ENCODE results near the gene AK6.
A peak's percentile ranks its signal among the peaks of the same experiment; 100 is the strongest.
"Not testable (repeated sequence)": the region's sequence is repeated elsewhere in the genome, so short reads cannot be mapped to it uniquely, and the experiment has no call there.

The AK6 gene

DNA sequence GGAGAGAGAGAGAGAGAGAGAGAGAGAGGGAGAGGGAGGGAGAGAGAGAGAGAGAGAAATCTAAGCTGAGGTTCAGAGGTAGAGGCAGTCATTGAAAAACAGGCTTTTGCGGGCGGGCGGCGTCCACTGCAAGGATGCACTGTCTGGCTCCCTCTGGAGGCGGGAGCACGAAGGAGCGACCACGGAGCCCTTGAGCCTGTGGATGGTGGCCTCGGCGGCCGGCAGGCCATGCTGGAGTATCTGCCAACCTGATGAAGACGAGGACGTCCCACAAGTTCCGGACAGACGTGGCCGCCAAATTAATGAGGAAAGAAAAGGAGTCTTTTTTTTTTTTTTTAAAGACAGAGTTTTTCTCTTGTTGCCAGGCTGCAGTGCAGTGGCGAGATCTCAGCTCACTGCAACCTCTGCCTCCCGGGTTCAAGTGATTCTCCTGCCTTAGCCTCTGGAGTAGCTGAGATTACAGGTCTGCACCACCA lies 34.5 kb downstream of the AK6 start:
- Histone ChIP-seq H3K27me3 (no peaks in the 10 kb centered on the region), H3K4me3 (peak overlapping the region in 1 of 2 donors; percentile 26), H3K9me3 (no peaks in the 10 kb centered on the region), H3K4me1 (peaks cover 0 to 24% (median 4%) of the 10 kb centered on the region in 4 donors), H3K27ac (peak overlapping the region in 1 of 2 donors; percentile 23), H3K36me3 (no peaks in the 10 kb centered on the region)
- TF ChIP-seq, protein P1, sequence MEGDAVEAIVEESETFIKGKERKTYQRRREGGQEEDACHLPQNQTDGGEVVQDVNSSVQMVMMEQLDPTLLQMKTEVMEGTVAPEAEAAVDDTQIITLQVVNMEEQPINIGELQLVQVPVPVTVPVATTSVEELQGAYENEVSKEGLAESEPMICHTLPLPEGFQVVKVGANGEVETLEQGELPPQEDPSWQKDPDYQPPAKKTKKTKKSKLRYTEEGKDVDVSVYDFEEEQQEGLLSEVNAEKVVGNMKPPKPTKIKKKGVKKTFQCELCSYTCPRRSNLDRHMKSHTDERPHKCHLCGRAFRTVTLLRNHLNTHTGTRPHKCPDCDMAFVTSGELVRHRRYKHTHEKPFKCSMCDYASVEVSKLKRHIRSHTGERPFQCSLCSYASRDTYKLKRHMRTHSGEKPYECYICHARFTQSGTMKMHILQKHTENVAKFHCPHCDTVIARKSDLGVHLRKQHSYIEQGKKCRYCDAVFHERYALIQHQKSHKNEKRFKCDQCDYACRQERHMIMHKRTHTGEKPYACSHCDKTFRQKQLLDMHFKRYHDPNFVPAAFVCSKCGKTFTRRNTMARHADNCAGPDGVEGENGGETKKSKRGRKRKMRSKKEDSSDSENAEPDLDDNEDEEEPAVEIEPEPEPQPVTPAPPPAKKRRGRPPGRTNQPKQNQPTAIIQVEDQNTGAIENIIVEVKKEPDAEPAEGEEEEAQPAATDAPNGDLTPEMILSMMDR (IDR thresholded peaks at IDR 0.05) = peak; percentile 66 to 75
- DNase-seq = peak; percentile 88 to 89
- intact Hi-C loops (cut with DNase I; ENCODE audit: low total_unique reads) = no loop called here

DNA sequence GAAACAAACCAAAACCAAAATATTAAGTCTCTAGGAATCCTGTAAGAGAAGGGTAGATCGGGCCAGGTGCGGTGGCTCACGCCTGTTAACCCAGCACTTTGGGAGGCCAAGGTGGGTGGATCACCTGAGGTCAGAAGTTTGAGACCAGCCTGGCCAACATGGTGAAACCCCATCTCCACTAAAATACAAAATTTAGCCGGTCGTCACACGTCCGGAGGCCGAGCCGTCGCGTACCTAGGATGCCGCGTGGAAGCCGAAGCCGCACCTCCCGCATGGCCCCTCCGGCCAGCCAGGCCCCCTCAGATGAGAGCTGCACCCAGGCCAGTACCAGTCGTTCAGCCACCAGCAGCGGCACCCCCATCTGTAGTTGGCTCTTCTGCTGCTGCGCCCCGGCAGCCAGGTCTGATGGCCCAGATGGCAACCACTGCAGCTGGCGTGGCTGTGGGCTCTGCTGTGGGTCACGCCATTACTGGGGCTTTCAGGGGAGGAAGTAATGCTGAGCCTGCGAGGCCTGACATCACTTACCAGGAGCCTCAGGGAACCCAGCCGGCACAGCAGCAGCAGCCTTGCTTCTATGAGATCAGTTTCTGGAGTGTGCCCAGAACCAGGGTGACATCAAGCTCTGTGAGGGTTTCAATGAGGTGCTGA lies 35.5 kb downstream of the AK6 start:
- H3K4me1 ChIP-seq = peaks cover 0 to 24% (median 4%) of the 10 kb centered on the region in 4 donors
- H3K4me3 ChIP-seq; H3K9me3 ChIP-seq; H3K27me3 ChIP-seq; intact Hi-C loops (cut with DNase I; ENCODE audit: low total_unique reads); H3K36me3 ChIP-seq; DNase-seq; H3K27ac ChIP-seq: not testable (repeated sequence)

DNA sequence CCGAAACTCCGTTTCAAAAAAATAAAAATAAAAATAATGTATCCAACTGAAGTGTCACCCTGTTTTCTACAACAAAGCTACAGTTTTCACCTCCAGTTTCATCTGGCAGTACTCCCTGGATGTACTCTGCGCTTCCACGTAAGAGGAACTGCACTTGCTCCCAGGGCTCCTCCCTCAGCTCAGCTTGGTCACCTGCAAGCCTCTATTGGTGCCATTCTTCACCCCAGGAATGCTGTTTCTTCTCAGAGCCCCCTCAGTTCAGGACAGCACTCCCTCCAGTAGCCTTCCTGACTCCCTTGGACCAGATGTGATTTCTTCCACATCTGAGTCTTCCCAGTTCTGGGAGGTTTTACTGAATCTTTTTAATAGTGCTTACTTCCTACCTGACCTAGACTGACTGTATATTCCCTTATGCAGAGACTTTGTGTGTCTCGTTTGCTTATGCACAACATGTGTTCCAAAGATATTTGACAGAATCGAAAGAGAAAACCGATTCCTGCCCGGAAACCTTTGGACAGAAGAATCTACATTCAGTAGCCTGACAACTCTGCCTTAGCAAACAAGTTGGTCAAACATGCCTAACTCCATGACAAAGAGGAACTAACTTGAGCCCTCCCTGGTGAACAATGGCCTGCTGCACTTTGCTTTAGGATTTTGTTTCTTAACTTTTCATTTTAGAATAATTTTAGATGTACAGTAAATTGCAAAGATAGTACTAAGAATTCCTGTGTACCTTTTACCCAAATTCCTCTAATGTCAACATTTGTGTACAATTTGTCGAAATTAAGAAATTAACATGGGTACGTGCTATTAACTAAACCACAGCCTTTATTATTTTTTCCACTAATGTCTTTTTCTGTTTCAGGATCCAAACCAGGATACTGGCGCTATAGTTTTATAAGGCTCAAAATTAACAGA lies 37.5 kb downstream of the AK6 start:
- Histone ChIP-seq H3K9me3 (no peaks in the 10 kb centered on the region), H3K27me3 (no peaks in the 10 kb centered on the region), H3K27ac (peak overlapping the region; percentile 68 to 72), H3K36me3 (no peaks in the 10 kb centered on the region), H3K4me1 (peaks cover 0 to 24% (median 4%) of the 10 kb centered on the region in 4 donors), H3K4me3 (peak overlapping the region; percentile 57 to 82)
- DNase-seq = no peak
- intact Hi-C loops (cut with DNase I; ENCODE audit: low total_unique reads) = no loop called here
- TF ChIP-seq, protein P1 (IDR thresholded peaks at IDR 0.05) = no peak

DNA sequence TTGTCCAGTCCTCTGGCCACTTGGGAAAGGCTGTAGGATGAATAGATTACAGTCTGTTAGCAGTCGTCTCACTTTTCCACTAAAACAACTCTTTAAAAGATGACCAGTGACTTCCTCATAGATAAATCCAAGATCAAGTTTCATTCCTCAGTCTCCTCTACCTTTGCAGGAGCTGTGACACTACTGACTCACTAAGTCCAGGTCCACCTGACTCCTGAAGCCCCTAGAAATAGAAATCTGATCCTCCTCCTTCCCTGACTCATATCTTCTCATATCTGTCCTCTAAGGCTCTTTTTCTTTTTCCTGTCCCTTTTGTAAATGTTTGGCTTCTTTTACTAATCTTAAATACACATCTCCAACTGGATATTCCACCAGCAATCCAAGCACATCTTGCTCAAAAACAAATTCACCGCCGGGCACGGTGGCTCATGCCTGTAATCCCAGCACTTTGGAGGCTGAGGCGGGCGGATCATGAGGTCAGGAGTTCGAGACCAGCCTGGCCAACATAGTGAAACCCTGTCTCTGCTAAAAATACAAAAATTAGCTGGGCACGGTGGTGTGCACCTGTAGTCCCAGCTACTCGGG lies 39.3 kb downstream of the AK6 start:
- TF ChIP-seq, protein P1 (IDR thresholded peaks at IDR 0.05) = no peak
- no peak for DNase-seq
- Histone ChIP-seq H3K4me1 (peaks cover 0 to 22% (median 4%) of the 10 kb centered on the region in 4 donors), H3K27ac (no peak overlapping the region), H3K27me3 (no peaks in the 10 kb centered on the region), H3K36me3 (no peaks in the 10 kb centered on the region), H3K4me3 (no peak overlapping the region), H3K9me3 (no peaks in the 10 kb centered on the region)
- intact Hi-C loops (cut with DNase I; ENCODE audit: low total_unique reads) = no loop called here

DNA sequence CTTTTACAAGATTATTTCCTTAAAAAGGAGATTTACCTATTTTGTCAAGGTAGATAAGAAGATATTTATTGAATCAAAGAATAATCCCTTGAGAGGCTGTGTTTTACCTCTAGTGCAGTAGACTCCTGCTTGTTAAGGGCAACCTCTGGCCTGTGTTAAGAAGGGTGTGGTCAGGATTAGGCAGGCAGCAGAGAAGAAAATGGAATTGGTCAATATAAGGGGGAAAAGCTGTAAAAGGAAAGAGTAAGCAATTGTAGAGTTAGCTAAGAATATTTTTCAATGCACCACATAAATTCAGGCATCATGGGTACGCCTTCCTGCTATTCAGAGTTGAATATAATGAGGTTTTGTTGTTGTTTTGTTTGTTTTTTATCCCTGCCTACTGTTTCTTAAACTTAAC lies 43.0 kb downstream of the AK6 start:
- no peak for DNase-seq
- intact Hi-C loops (cut with DNase I; ENCODE audit: low total_unique reads) = no loop called here
- Histone ChIP-seq H3K36me3 (no peaks in the 10 kb centered on the region), H3K27me3 (no peaks in the 10 kb centered on the region), H3K4me3 (no peak overlapping the region), H3K9me3 (no peaks in the 10 kb centered on the region), H3K4me1 (no peaks in the 10 kb centered on the region), H3K27ac (no peak overlapping the region)
- TF ChIP-seq, protein P1 (IDR thresholded peaks at IDR 0.05) = no peak

Measured in tibial artery (tissue), 4 donors.